ENCODE data around the gene MACROD2.

The MACROD2 gene

DNA sequence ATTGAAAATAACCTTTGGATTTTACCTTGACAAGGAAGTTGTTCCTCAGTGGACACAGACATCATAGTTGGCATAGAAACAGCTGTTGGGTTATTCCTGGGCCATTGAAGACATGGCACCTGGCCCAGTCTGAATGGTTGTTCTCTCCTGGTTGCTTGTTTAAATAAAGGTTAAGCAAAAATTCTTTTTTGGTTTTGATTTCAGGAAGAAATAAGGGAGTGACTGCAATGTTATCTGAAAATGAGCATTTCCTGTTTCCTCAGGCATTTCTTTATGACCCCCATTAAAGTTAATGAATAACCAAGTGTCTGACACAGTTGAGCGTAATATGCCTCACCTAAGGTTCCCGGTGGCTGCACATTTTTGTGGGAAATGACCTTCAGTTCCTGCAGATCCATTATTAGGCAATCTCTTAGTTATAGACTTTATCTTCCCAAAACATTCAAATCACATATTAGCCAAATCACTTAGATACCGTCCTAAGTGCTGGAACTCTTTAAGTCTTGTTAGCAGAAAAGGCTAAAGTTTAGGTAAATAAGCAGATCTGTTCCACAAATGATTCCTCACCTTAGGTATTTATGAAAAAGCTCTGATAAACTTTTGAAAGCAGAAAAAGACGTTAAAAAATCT lies 990.8 kb downstream of the MACROD2 start:
- no peak overlapping the region for H3K4me2 ChIP-seq
- TF ChIP-seq Cebpa-rat (IDR thresholded peaks at IDR 0.05) = no peak

GRCh38 chr20:14986656-14987055 lies 991.3 kb downstream of the MACROD2 start:
- no peaks in the 10 kb centered on the region for H3K36me3 ChIP-seq

More for the DNA sequence above, 990.8 kb downstream of the MACROD2 start:
- Histone ChIP-seq H3K4me3 (no peak overlapping the region), H3K9ac (no peak overlapping the region), H3K9me3 (replicated peaks in 1 of 11) (peaks cover 23 to 30% (median 28%) of the 10 kb centered on the region in 11 experiments), H3K4me1 (no peaks in the 10 kb centered on the region), H4K20me1 (no peaks in the 10 kb centered on the region), H3K36me3 (no peaks in the 10 kb centered on the region), H3K27ac (no peak overlapping the region), H3K27me3 (no peaks in the 10 kb centered on the region)

GRCh38 chr20:14989535-14990290 lies 994.4 kb downstream of the MACROD2 start:
- H3K27ac ChIP-seq = no peak overlapping the region
- H3K9ac ChIP-seq = no peak overlapping the region
- H3K4me2 ChIP-seq = no peak overlapping the region
- H3K9me3 ChIP-seq (replicated peaks in 1 of 11) = no peaks in the 10 kb centered on the region; a peak in 1 of 22 replicates
- no peaks in the 10 kb centered on the region; a peak in 1 of 22 replicates for H4K20me1 ChIP-seq
- no peak for TF ChIP-seq Cebpa-rat (IDR thresholded peaks at IDR 0.05)
- H3K4me3 ChIP-seq = no peak overlapping the region
- H3K36me3 ChIP-seq = no peaks in the 10 kb centered on the region
- no peaks in the 10 kb centered on the region for H3K4me1 ChIP-seq
- H3K27me3 ChIP-seq = no peaks in the 10 kb centered on the region

More at GRCh38 chr20:14986656-14987055, 991.3 kb downstream of the MACROD2 start:
- no peak overlapping the region for H3K4me3 ChIP-seq
- H4K20me1 ChIP-seq = no peaks in the 10 kb centered on the region
- H3K27me3 ChIP-seq = no peaks in the 10 kb centered on the region
- no peak overlapping the region for H3K27ac ChIP-seq
- H3K4me1 ChIP-seq = no peaks in the 10 kb centered on the region
- H3K9me3 ChIP-seq (replicated peaks in 1 of 11) = peaks cover 20 to 27% (median 24%) of the 10 kb centered on the region in 11 experiments
- no peak for TF ChIP-seq Cebpa-rat (IDR thresholded peaks at IDR 0.05)
- H3K9ac ChIP-seq = no peak overlapping the region
- no peak overlapping the region for H3K4me2 ChIP-seq

- TF ChIP-seq Cebpa-rat (IDR thresholded peaks at IDR 0.05) = no peak
- H4K20me1 ChIP-seq = no peaks in the 10 kb centered on the region; a peak in 1 of 22 replicates
- H3K36me3 ChIP-seq = no peaks in the 10 kb centered on the region
- no peak overlapping the region for H3K4me3 ChIP-seq
- no peaks in the 10 kb centered on the region for H3K4me1 ChIP-seq
- H3K27ac ChIP-seq = no peak overlapping the region
- H3K4me2 ChIP-seq = no peak overlapping the region
- H3K27me3 ChIP-seq = no peaks in the 10 kb centered on the region
- no peak overlapping the region for H3K9ac ChIP-seq
- peaks cover 0 to 1% (median 0%) of the 10 kb centered on the region in 11 experiments; a peak in 2 of 22 replicates for H3K9me3 ChIP-seq (replicated peaks in 1 of 11)
These were observed 995.7 kb downstream of the MACROD2 start for GRCh38 chr20:14991023-14991422.

DNA sequence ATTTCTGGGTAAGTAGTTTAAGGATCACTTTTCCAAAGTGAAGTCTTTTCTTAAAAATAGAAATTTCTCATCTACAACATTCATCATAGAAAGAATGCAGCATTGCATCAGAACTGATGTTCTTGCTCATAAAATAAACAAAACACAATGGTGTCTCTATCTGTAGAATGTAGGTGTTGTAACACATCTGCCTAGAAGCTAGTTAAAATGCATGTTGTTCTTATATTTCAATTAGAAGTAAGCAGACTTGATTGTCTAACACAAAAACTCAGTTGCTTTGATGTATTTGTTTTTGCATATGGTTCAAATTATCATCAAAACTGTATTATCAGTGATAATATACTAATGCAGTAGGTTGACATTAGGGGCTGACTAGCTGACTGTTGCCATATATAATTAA lies 996.8 kb downstream of the MACROD2 start:
- H3K4me1 ChIP-seq = no peaks in the 10 kb centered on the region
- no peak overlapping the region for H3K27ac ChIP-seq
- no peak overlapping the region for H3K4me2 ChIP-seq
- peaks cover 0 to 10% (median 4%) of the 10 kb centered on the region in 11 experiments; a peak in 13 of 22 replicates for H3K9me3 ChIP-seq (replicated peaks in 1 of 11)
- H3K9ac ChIP-seq = no peak overlapping the region
- H3K36me3 ChIP-seq = no peaks in the 10 kb centered on the region
- no peak for TF ChIP-seq Cebpa-rat (IDR thresholded peaks at IDR 0.05)
- H4K20me1 ChIP-seq = no peaks in the 10 kb centered on the region; a peak in 1 of 22 replicates
- H3K4me3 ChIP-seq = no peak overlapping the region
- no peaks in the 10 kb centered on the region for H3K27me3 ChIP-seq

GRCh38 chr20:14992961-14993360 lies 997.6 kb downstream of the MACROD2 start:
- no peaks in the 10 kb centered on the region; a peak in 1 of 22 replicates for H4K20me1 ChIP-seq
- no peaks in the 10 kb centered on the region for H3K4me1 ChIP-seq
- H3K27me3 ChIP-seq = no peaks in the 10 kb centered on the region
- H3K4me3 ChIP-seq = no peak overlapping the region
- H3K4me2 ChIP-seq = no peak overlapping the region
- TF ChIP-seq Cebpa-rat (IDR thresholded peaks at IDR 0.05) = no peak
- H3K27ac ChIP-seq = no peak overlapping the region
- H3K9me3 ChIP-seq (replicated peaks in 1 of 11) = peaks cover 5 to 18% (median 11%) of the 10 kb centered on the region in 11 experiments; a peak in 19 of 22 replicates
- no peaks in the 10 kb centered on the region for H3K36me3 ChIP-seq
- H3K9ac ChIP-seq = no peak overlapping the region

DNA sequence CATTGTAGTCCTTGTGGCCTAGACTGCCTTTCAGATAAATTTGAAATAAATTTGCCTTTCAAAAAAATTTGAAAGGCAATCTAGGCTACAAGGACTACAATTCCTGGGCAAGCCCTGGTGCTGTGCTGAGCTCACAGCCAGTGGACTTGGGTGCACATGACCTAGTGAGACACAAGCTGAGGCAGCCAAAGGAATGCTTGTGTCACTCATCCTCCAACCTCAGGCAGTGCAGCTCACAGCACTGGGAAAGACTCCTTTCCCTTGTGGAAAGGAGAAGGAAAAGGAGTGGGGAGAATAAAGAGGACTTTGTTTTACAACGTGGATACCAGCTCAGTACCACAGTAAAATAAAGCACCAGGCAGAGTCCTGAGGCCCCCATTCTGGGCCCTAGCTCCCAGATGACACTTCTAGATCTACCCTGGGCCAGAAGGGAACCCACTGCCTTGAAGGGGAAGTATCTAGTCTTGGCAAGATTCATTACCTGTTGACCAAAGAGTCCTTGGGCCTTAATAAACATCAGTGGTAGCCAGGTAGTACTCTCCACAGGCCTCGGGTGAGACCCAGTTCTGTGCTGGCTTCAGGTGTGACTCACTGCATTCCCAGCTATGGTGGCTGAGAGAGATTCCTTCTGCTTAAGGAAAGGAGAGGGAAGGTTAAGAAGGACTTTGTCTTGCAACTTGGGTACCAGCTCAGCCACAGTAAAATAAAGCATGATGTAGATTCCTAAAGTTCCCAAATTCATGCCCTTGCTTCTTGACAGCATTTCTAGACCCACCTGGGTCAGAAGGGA lies 1001.8 kb downstream of the MACROD2 start:
- TF ChIP-seq Cebpa-rat (IDR thresholded peaks at IDR 0.05) = no peak
- Histone ChIP-seq H3K4me1 (no peaks in the 10 kb centered on the region), H4K20me1 (no peaks in the 10 kb centered on the region; a peak in 1 of 22 replicates), H3K9me3 (replicated peaks in 1 of 11) (peaks cover 12 to 26% (median 21%) of the 10 kb centered on the region in 11 experiments; a peak in 19 of 22 replicates), H3K4me3 (no peak overlapping the region), H3K9ac (no peak overlapping the region), H3K4me2 (no peak overlapping the region), H3K36me3 (no peaks in the 10 kb centered on the region), H3K27me3 (no peaks in the 10 kb centered on the region), H3K27ac (no peak overlapping the region)

DNA sequence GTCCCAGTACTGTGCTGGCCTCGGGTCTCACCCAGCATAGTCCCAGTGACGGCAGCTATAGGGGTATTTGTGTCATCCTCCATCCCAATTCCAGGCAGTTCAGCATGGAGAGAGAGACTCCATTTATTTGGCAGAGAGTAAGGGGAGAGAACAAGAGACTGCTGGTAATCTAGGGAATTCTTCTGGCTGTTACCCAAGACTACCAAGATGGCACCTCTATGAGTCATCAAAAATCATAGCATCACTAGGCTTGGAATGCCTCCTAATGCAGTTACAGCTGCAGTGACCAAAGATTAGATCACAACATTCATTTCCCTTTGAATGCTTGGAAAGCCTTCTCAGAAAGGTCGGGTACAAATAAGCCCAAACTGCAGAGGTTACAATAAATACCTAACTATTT lies 1002.5 kb downstream of the MACROD2 start:
- no peak for TF ChIP-seq Cebpa-rat (IDR thresholded peaks at IDR 0.05)
- H3K4me3 ChIP-seq = no peak overlapping the region
- H3K4me1 ChIP-seq = no peaks in the 10 kb centered on the region
- no peak overlapping the region for H3K4me2 ChIP-seq
- H4K20me1 ChIP-seq = no peaks in the 10 kb centered on the region; a peak in 1 of 22 replicates
- peaks cover 12 to 26% (median 21%) of the 10 kb centered on the region in 11 experiments; a peak in 19 of 22 replicates for H3K9me3 ChIP-seq (replicated peaks in 1 of 11)
- H3K36me3 ChIP-seq = no peaks in the 10 kb centered on the region
- no peaks in the 10 kb centered on the region for H3K27me3 ChIP-seq
- no peak overlapping the region for H3K9ac ChIP-seq
- no peak overlapping the region for H3K27ac ChIP-seq

- H3K4me3 ChIP-seq = no peak overlapping the region
- no peak overlapping the region for H3K27ac ChIP-seq
- H3K4me2 ChIP-seq = no peak overlapping the region
- no peaks in the 10 kb centered on the region for H3K9me3 ChIP-seq (replicated peaks in 1 of 11)
- no peak for TF ChIP-seq Cebpa-rat (IDR thresholded peaks at IDR 0.05)
- no peaks in the 10 kb centered on the region for H3K36me3 ChIP-seq
- no peaks in the 10 kb centered on the region for H4K20me1 ChIP-seq
- H3K9ac ChIP-seq = no peak overlapping the region
- H3K4me1 ChIP-seq = no peaks in the 10 kb centered on the region
- H3K27me3 ChIP-seq = no peaks in the 10 kb centered on the region
These were observed 1010.1 kb downstream of the MACROD2 start for GRCh38 chr20:15005300-15005986.

All from BLaER1 treated with 17β-estradiol and CSF1 and Interleukin-3, amounts not matched to agents 10 nM and 100 nM (cell line).